RWPE1 (cell line): ENCODE measurements around the gene RASAL3.

Experiments used
- CTCF ChIA-PET: fragments of 350-600 bp; sonication (Branson Sonifier 250); formaldehyde crosslinking; extraction: SDS; loops from one replicate; lab custom pipeline; 2021; lab: Yijun Ruan, JAX
- POLR2A ChIA-PET: fragments of 400-600 bp; formaldehyde crosslinking; extraction: SDS; loops from one replicate; lab custom pipeline; 2020; ENCODE audit warnings: antibody characterized with exemption; ENCODE audit not compliant: low non-redundant PET; lab: Yijun Ruan, JAX
- DNase-seq: peaks from one replicate; pipeline ENCODE4 v3.0.0; 2012; ENCODE audit warnings: low spot score
- H3K27ac ChIP-seq: fragments of 450-650 bp; 2 replicates; pipeline ENCODE4 v1.5.1; 2017
- CTCF ChIP-seq: fragments of 450-650 bp; conservative IDR thresholded peaks from 2 replicates; pipeline ENCODE4 v1.5.1; 2017; ENCODE audit warnings: low read depth, mild to moderate bottlenecking

The RASAL3 gene

DNA sequence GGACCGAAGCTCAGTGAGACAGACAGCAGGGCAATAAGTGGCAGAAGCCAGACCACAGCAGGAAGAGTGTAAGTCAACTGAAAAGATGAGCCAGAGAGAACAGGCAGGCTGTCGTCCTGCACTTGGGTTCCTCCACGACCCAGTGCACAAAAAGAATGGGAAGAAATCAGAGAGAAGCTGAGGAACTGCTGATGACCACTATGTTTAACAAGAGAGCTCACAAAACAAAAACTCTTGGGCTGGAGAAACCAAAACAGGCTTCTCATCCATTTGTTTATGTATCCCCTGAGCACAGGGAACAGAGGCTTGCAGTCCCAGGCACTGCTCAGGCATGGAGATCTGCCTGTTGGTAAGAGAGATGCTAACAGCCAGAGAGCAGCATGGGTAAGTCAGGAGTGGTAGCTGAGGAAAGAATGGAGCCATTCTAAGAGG, 59.5 kb downstream of the RASAL3 start:
- CTCF ChIA-PET: interaction anchor here (0.5 kb wide), 1 partner anchor 391 kb away, joined by 5 read pairs; no protein-coding TSS in a partner anchor
- no peak for TF ChIP-seq CTCF
- no peak for DNase-seq
- H3K27ac ChIP-seq: no peak overlapping the region
- POLR2A ChIA-PET: interaction anchor here (1.2 kb wide), 1 partner anchor 14 kb away, joined by 3 read pairs; the partner anchor contains the start of gene AKAP8L

- no peak for TF ChIP-seq CTCF
- ChIA-PET CTCF (no interaction called here), POLR2A (interaction anchor here (1.2 kb wide), 1 partner anchor 15 kb away, joined by 3 read pairs; the partner anchor contains the start of gene AKAP8L)
- H3K27ac ChIP-seq: no peak overlapping the region; the same call in 1 of the 2 replicates
- no peak for DNase-seq
Measured at GRCh38 chr19:15404097-15404779, 60.1 kb downstream of the RASAL3 start.

GRCh38 chr19:15403151-15403531, 61.2 kb downstream of the RASAL3 start:
- ChIA-PET CTCF (no interaction called here), POLR2A (no interaction called here)
- peak overlapping the region; percentile 10; the same call in 1 of the 2 replicates for H3K27ac ChIP-seq
- DNase-seq: no peak
- TF ChIP-seq CTCF: no peak

DNA sequence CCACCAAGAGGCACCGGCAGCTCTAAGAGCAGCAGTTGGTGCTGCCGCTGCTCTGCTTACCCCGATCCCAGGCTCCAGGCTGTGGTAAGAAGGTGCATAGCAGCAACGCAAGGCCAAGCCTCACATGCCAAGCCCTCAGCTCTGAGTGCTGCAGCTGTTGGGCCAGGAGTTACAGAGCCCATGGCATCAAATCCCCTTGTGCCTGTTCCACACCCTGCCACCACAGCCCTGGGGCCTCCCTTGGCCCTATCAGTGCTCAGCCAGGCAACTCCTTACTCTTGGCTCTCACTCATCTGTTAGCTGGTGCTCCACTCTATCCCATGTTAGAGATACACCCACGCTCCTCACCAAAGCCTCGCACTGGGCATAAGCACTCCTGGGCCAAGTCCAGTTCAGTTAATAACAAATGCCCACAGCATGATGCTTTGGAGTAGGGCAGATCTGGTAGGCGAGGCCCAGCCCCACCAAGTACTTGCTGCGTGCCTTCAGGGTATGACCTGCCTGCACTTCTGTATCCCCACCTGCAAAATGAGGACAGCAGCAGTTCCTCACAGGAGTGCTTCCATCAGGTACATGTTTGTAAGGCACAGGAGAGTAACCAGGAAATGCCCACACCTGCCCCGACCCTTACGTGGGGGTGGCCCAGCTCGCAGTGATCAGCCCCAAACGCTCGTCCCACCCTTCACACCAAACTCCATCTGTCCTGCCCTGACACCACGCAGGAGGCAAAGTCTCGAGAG, 61.8 kb downstream of the RASAL3 start:
- ChIA-PET CTCF (no interaction called here), POLR2A (no interaction called here)
- DNase-seq: no peak
- no peak for TF ChIP-seq CTCF
- H3K27ac ChIP-seq: peak overlapping the region; percentile 10; the same call in 1 of the 2 replicates
